HG03139 (cell line): ENCODE data around the gene NEURL1.

ENCODE experiments used
- ATAC-seq: cut with Tn5 transposase; IDR thresholded peaks from one replicate; pipeline ENCODE4 v1.9.1; 2021; ENCODE audit not compliant: unreplicated experiment

NEURL1 gene

DNA sequence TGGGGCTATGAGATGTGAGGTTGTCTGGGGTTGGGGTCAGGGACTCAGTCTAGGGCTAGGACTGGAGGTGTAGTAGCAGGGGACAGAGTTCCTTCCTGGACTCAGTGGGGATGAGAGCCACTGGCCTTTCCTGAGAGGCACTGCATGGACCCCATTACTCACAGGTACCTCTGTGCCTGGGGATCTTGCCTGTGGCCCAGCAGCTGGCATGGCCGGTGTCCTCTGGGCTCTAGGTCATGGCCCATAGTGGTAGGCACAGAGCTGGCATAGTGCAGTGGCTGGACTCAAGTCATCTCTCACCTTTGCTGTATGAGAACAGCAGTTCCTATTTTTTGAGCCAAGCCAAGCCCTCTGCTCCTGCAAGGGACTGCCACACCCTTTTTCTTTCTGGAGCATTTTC is 51.9 kb downstream of the NEURL1 start:
- ATAC-seq: no peak

DNA sequence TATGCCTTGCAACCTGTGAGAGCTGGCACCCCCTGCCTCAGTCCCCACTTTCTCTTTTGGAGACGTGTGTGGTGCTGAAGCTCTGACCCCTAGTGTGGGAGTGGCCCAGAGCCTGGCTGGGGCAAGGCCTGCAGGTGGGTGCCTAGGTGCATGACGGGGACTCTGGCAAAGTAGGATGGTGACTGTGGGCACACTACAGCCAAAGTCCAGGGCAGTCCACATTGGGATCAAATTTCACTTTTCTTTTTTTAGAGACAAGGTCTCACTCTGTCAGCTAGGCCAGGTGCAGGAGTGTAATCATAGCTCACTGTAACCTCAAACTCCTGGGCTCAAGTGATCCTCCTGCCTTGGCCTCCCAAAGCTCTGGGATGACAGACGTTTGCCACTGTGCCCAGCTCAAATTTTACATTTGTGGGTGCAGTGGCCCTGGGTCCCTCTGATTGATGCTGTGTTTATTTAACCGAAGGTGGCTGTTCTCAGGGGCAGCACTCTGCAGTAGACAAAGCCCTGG is 52.3 kb downstream of the NEURL1 start:
- ATAC-seq: no peak

DNA sequence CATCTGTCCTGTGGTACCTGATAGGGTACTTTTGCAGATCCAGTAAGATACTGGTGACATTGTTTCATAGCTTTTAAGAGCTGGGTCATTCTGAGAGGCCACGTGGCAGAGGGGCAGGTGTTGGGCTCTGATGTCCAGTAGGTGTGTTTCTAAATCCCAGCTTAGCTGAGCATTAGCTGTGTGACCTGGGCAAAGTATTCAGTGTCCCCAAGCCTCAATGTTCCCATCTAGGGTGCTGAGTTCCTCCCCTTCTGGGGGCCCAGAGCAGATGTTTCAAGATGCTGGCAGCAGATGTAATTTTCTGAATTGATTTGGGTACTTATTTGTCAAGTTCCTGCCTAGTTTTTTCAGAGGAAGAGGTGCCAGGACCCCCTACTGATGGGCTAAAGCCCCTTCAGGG is 52.9 kb downstream of the NEURL1 start:
- no peak for ATAC-seq

DNA sequence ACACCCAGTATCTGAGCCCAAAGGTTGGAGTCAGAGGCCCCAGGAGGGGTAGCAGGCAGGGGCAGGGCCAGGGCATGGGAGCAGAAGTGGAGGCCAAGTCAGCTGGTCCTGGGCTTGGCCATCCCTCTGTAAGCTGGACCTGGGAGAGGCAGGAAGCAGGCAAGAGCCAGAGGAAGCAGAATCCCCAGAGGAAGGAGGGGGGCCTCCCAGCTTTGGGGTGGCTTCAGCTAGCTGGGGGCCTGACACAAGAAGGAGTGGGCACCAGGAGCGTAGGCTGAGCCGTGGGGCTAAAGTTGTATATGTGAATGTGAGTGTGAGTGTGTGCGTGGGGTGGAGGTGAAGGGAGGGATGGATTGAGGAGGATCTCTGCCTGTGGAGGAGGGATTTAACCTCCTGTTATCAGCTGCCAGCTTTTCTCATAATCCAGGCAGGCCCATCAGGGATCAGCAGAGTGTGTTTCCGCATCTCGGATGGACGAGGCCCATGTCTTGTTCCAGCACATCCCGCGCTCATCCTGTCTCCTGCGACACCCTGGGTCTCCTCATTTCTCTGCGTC is 54.0 kb downstream of the NEURL1 start:
- ATAC-seq: no peak

DNA sequence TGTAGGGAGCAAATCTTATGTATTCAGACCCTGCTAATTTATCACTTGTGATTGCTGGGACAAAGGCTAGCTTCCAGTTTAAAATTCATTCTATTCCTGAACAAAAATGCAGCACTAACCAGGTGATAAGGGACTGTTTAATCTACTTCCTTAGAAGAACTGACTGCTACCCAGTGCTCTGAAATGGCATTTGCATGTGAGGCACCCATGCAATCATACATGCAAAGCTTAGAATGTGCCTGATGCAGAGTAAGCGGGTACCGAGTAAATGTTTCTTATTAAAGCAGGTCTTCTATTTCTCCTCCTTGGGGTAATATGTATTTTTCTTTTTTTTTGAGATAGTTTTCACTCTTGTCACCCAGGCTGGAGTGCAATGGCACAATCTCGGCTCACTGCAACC is 54.5 kb downstream of the NEURL1 start:
- ATAC-seq: no peak

DNA sequence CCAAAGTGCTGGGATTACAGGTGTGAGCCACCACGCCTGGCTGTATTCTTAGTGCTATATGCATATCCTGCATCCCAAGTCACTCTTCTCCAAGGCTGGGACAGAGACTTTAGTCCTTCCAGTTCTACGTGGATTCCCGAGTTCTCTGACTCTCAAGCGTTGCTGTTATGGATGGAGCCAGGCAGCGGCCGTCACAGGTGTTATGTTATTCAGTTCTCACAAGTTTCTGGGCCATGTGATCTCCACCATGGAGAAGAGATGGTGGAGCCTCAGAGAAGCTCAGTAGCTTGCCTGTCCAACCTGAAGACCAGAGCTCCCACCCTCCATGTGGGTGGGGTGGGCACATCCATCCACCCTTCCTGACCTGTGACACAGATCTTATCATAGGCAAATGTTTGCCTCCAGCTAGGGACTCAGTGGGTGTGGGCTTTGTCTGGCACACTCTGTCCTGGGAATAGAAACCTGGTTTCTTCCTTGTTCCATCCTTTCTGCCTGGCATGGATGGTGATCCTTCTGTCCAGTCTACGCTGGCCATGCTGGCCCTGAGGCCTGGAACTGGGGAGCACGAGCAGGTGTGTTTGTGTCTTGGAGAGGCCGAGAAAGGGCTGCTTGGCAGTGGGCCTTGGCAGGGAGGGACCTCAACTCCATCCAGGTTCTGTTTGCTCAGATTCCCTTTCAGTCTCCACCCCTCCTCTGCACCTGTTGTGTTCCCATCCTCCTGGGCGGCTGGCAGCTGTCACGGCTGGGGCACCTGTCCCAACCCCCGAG is 55.3 kb downstream of the NEURL1 start:
- ATAC-seq: no peak

DNA sequence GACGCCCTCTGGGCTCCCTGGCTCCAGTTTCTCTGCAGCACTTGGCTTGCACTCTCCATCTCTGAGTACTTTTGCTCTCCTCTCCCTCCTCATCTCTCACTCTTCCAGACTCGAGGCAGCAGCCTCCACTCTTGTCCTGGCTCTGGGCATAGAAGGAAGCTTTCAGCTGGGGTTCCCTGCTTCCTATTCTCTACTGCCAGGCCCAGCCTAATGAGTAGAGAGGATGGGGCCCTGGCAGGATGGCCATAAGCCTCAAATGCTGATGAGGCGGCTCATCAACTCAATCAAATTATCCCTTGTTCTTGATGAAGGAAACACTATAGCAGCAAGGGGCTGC is 55.8 kb downstream of the NEURL1 start:
- no peak for ATAC-seq

DNA sequence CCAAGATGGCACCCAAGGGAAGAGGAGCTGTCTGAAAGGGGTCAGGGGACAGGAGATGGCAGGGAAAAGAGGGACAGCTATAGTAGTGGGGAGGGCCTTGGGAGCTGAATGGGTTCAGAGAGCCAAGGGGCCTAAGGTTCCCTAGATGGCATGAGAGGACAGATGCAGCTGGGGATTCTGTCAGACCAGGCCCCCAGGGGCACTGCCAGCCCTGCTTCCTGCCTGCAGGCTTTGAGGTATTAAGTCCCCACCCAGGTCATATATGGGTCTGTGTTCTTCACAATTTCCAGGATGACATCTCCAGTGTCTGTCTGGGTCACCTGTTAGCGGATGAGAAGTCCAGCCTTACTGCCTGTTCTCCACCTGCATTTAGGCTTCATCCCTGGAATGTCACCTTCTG is 56.7 kb downstream of the NEURL1 start:
- ATAC-seq: no peak

DNA sequence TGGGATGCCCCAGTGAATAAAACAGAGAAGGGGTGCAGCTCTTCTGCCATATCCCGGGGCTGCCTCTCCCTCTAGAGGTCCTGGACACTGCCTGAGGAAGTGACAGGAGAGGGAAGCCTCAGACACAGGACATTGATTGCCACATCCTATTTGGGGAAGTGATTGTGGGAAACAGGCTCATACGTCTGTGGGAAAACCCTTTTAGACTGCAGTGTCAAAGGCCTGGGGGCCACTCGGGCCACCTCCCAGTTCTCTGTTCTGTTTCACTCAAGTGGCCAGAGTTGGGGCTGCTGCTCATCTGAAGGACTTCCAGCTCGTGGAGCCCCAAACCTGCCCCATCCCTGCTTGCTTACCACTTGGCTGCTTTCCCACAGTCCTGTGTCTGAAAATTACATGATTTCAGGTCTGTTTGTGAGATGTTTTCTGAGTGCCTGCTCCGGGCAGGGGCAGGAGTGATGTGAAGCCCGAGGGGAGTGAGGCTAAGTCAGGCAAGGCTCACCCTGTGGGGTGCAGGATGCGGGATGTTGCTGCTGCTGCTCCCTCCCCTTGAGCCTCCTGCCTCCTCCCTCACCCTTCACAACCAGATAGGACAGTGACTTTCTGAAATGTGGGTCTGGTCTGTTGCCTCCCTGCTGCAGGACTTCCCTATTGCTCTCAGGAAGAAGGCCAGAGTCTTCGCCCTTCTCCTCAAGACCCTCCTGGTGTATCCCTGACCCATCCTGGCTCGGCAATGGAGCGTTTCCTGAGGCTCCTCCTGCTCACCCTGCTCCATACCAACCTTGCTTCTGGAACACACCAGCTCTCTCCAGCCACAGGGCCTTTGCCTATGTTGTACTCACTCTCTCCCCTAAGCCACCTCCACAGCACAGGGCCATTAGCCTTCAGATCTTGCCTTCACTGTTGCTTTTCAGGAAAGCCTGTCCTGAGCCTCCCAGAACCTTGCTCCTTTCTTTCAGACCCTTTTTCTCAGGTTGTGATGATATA is 58.4 kb downstream of the NEURL1 start:
- no peak for ATAC-seq

DNA sequence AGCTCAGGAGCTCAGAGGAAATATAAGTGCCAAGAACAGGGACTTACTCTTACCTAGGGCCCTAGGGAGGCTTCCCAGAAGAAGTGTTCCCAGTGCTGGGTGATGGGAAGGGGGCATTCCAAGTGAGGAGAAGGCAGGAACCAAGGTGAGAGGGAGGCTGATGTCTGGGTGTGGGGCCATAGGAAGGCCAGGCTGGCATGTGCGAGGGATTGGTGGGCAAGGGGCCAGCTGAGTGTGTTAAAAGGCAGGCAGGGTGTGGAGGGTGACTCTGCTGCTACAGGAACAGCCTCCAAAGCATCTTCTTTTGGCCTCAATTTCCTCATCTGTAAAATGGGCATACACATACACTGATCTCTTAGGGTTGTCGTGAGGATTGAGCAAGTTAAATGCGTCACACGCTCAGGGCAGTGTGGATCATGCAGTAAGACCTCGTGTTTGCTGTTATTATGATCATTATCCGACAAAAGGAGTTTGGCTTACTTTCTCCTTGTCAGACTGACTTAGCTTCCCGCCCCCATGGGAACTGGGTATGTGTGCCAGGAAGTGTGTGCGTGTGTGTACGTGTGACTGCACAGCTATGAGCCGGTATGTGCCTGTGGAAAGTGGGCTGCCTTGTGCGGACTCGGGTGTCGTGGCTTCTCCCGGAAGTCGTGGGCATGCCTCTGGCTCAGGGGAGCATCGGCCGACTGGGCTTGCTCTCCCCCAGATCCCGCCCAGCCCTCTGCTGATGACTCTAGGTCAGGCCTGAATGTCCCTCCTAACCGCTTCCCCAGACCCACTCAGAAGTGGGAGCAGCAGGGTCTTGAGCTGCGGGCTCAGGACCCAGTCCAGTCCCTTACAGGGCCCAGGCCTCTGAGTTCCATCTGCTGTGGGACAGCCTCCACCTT is 59.6 kb downstream of the NEURL1 start:
- ATAC-seq: no peak

DNA sequence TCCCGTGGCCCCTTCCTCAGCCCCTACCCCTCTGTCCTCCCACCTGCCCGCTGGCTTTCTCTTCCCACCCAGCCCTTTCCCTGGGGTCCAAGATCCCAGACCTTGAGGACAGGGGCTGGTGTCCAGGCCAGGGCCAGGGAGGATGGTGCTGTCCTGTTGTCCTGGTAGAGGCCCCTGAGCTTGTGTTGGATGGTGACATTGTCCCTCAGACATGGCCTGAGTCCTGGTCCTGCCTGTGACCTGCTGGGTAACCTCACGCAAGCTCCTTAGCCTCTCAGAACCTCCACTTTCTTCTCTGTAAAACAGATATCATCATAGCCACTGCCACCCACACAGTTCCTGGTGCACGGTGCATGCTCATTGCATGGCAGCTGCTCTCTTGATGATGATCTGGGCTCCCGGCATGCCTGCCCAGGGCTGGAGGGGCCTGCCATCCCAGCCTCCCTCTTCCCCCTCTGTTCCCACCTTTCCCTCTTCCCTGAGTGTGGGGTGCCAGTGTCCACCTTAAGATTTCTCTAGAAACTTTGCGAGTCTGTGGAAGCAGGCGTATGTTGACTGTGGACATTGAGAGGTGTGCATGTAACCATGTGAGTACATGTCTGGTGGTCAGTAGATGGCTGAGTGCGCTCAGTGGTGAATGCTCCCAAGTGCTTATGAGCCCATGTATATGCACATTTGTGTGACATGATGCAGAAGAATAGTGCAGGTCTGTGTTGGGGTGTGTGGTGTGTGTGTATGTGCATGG is 60.4 kb downstream of the NEURL1 start:
- ATAC-seq: no peak

DNA sequence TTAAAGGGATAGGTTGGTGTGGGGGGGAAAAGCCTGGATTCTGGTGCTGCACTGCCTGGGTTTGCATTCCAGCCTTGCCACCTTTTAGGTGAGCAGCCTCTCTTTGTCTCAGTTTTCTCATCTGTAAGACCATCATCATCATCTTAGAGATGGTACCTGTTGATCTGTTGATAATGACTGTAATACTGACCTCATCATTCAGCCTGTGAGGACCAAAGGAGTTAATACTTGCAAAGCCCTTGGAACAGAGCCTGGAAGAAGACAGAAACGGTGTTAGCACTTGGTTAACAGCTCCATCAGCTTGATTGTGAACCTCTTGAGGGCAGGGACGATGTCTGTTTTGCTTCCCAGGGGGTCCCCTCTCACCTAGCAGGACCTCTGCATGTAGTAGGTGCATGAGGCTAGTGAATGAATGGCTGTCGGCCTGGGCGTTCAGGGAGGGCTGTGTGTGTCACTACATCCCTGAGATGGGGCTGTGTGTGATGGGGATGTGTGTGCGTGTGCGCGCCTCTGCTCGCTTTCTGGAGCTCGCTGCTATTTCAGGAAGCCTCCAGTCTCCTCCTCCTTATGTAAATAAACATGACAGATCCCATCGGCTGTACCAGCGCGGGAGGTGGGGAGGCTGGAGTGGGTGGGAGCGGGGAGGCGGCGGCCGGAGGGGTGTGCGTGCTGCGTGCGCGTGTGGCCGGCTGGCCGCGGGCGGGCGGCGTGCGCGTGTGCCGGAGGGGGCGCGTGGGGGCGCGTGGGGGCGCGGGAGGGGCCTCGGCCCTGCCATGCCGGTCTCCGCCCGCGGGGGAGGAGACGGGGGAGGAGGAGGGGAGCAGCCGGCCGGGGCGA is 61.2 kb downstream of the NEURL1 start:
- no peak for ATAC-seq

DNA sequence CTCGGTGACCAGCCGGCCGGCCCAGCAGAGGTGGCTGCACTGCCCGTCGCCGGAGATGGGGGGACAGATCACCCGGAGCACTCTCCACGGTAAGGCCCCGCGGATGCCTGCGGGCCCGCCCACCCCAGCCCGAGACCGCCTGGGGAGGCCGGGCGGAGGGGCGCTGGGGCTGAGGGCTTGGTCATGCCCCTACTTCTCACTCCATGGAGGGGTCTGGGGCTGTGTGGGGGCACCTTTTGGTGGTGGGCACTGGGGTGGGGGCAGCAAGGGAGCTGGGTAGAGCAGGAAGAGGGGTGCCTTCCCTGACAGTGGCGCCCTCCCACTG is 61.8 kb downstream of the NEURL1 start:
- ATAC-seq: no peak

DNA sequence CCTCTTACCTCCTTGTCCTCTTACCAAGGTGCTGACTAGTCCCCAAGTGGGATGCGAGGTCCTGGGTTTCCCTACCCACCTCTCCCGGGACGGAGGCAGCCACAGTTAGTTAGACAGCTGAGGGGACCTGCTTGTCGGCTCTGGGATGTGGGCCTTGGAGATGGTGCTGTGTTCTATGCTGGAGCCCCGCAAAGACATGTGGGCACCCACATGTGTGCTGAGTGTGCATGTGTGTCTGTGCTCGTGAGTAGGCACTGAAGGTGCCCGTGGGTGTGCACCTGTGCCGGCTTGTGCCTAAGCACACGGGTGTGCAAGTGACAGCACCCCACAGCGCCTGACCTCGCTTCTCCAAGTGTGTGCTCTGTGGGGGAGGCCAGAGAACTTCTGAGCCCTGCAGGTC is 62.2 kb downstream of the NEURL1 start:
- ATAC-seq: no peak

DNA sequence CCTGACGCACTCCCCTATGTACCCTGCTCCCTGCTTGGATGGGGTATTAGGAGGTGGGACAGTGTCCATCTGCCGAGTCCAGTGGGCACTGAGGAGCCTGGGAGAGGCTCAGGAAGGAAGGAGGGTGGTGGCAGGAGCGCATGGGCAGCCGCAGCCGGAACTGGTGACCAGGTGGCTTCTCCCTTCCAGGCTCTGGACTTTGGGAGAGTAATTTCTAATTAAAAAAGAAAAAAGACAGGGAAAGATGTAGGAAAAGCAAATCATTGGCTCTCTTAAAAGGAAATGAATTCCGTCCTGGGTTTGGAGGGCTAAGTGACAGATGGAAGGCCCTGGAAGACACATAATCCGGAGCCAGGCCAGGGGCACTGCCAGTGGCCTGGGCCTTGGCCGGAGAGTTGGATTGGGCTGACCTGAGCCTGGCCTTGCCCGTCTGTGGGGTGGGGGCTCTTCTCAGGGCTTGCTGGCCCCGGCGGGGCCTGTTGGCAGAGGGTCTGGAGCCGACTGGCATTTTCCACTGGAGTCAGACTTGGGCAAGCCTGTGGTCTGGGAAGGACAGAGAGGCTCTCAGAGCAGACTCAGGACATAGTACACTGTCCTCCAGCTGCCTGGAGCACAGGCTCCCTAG is 63.0 kb downstream of the NEURL1 start:
- ATAC-seq: no peak

DNA sequence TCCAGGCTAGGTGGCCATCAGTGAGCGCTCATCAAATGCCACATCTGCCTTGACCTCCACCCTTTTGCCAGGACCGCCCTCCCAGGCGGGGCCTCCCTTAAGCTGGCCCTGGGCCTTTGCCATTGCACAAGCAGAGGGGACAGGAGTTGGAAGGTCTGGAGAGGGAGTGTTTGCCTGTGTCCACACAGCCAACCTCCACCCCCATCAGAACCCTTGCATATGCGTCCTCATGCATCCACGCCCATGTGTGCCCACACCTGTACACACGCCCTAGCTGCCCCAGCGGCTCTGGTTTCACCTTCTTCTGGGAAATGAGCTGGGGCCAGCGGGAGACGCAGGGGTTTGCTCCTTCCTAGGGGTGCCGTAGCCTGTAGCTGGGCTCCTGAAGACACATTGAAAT is 64.0 kb downstream of the NEURL1 start:
- no peak for ATAC-seq

DNA sequence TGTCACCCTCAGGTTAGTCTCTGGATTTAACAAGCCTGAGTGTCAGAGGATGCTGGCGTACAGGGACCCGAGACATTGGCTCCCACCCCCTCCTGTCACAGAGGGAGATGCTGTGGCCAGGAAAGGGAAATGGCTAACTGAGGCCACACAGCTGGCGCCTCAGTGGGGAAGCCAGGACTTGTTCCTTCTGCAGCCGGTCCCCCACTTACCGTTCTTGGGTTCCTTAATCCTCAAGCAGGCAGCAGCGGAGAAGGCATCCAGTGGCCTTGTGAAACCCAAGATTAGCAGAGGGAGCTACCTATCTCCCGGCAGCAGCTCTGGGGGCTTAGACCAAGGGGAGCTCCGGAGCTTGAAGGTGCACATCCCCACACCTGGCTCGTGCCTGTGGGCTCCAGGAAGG is 65.4 kb downstream of the NEURL1 start:
- no peak for ATAC-seq

DNA sequence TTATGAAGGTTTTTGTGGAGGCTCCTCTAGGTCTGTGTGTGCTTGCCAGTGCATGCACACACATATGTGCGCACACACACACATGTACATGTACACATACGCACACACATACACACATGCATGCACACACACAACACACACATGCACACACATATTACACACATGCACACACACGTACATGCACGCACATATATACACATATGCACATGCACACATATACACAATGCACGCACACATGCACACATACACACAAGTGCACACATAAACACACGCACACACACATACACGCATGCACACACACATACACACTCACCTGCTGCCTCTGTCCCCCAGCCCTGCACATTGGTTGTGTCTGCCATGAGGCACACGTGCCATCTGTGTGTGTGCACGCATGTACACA is 66.3 kb downstream of the NEURL1 start:
- no peak for ATAC-seq

DNA sequence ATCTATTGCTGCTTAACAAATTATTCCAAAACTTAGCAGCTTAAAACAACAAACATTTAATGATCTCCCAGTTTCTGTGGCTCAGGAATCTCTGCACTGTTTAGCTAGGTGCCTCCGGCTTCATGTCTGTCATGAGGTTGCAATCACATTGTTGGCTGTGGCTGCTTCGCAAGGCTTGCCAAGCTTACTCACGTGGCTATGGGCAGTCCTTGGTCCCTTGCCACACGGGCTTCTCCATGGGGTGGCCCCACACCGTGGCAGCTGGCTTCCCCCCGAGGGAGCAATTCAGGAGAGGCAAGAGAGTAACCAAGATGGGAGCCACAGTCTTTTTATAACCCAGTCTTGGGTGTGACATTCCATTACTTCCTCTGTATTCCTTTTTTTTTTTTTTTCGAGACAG is 67.4 kb downstream of the NEURL1 start:
- no peak for ATAC-seq
